ENCODE results near the gene CAMKMT. TPM values are rescaled to one million over a fixed set of nuclear protein-coding genes. Genes with fewer than 3 reads are reported as not detected.
"Not testable (repeated sequence)": the region's sequence is repeated elsewhere in the genome, so short reads cannot be mapped to it uniquely, and the experiment has no call there.

The CAMKMT gene
- total RNA-seq, 1 donor from 2014 or later, result 11.9 TPM

DNA sequence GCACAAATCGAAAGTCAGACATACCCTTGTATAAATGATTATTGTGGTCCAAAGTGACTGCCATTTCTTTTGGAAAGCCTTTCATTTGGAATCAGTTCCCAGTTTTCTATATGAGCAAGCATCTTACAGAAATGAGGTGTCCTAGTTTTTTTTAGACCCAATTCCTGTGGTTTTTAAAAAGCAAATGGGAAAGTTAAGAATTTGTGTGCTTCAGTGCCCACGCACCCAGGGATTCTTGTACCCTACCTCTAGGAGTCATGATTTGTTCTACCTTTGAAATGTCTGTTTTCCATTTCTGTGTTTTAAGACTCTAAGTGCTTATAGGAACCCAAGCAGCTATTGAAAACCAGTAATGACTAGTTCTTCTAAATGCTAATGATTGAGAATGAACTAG is 218.1 kb downstream of the CAMKMT start:
- Mint-ChIP-seq H3K9me3 (no peaks in the 10 kb centered on the region), H3K27me3 (ENCODE audit: low read depth) (no peaks in the 10 kb centered on the region), H3K4me3 (no peak overlapping the region), H3K27ac (ENCODE audit: unreplicated experiment) (no peak overlapping the region), H3K4me1 (no peaks in the 10 kb centered on the region), H3K36me3 (ENCODE audit: low read depth) (no peaks in the 10 kb centered on the region)
- no peak for DNase-seq (ENCODE audit: low read depth, low spot score)
- TF ChIP-seq, protein P1, sequence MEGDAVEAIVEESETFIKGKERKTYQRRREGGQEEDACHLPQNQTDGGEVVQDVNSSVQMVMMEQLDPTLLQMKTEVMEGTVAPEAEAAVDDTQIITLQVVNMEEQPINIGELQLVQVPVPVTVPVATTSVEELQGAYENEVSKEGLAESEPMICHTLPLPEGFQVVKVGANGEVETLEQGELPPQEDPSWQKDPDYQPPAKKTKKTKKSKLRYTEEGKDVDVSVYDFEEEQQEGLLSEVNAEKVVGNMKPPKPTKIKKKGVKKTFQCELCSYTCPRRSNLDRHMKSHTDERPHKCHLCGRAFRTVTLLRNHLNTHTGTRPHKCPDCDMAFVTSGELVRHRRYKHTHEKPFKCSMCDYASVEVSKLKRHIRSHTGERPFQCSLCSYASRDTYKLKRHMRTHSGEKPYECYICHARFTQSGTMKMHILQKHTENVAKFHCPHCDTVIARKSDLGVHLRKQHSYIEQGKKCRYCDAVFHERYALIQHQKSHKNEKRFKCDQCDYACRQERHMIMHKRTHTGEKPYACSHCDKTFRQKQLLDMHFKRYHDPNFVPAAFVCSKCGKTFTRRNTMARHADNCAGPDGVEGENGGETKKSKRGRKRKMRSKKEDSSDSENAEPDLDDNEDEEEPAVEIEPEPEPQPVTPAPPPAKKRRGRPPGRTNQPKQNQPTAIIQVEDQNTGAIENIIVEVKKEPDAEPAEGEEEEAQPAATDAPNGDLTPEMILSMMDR (conservative IDR thresholded peaks at IDR 0.05), result no peak

DNA sequence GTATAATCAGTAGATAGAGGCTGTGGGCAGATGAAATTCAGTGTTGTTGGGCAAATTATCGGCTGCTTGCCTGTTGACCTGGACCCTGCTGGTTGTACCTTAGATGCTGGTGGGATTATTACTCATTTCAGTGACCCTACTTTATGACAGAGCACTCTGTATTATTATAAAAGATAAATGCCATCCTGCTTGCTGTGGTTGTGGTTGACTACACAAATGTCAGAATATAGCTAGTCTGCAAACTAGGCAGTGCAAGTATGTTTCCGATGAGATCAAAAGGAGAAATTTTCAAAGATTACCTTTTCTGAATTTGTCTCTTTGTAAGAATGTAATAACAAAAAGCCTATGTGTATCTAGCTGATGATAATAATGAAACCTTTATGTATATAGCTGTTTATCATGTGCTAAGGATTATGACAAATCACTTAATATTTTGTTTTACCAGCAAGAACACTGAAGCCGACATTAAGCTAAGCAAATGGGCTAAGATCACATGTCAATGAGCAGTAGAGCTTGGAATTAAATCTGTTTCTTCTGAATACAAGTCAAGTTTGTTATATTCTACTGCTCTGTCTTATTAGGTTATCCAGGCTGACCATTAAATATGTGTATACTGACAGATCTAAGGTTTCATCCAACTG is 219.2 kb downstream of the CAMKMT start:
- DNase-seq (ENCODE audit: low read depth, low spot score), result no peak
- Mint-ChIP-seq H3K4me1 (no peaks in the 10 kb centered on the region), H3K4me3 (no peak overlapping the region), H3K27ac (ENCODE audit: unreplicated experiment) (no peak overlapping the region), H3K27me3 (ENCODE audit: low read depth) (no peaks in the 10 kb centered on the region), H3K36me3 (ENCODE audit: low read depth) (no peaks in the 10 kb centered on the region), H3K9me3 (no peaks in the 10 kb centered on the region)
- TF ChIP-seq, protein P1 (conservative IDR thresholded peaks at IDR 0.05), result no peak

DNA sequence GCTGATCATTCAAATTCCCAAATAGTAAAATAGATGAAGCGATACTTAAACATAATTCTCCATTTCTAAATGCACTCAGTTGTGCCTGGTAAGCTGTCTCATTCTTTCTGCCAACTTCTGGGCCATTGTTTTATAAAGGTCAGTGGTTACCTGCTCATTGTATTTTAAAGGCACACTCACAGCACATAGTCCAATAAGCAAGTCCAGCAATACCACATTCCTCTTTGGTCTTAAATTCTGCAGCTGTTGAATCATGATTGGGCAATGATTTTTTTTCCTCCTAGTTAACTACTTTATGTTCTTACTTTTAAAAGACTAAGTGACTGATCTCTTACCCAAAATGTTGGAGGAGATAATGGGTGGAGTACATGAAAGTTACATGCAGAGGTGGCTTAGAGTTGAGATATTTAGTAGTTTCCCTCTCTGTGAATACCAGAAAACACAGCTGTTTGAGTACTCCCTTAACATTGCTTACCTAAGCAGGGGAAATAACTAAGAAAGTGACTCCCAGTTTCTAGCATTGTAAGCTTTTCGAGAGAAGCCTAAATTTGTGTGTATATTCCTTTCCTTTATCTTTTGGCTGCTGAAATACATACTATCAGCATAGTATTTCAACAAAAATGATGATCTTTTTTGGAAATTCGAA is 220.7 kb downstream of the CAMKMT start:
- Mint-ChIP-seq H3K4me3 (no peak overlapping the region), H3K27ac (ENCODE audit: unreplicated experiment) (no peak overlapping the region), H3K36me3 (ENCODE audit: low read depth) (peaks cover 4% of the 10 kb centered on the region), H3K27me3 (ENCODE audit: low read depth) (no peaks in the 10 kb centered on the region), H3K4me1 (no peaks in the 10 kb centered on the region), H3K9me3 (no peaks in the 10 kb centered on the region)
- no peak for DNase-seq (ENCODE audit: low read depth, low spot score)
- TF ChIP-seq, protein P1 (conservative IDR thresholded peaks at IDR 0.05), result no peak

DNA sequence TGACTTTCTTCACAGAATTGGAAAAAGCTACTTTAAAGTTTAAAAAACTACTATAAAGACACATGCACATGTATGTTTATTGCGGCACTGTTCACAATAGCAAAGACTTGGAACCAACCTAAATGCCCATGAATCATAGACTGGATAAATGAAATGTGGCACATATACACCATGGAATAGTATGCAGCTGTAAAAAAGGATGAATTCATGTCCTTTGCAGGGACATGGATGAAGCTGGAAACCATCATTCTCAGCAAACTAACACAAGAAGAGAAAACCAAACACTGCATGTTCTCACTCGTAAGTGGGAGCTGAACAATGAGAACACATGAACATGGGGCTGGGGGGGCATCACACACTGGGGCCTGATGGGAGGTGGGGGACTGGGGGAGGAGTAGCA is 233.9 kb downstream of the CAMKMT start:
- not testable (repeated sequence) for DNase-seq (ENCODE audit: low read depth, low spot score); H3K27me3 Mint-ChIP-seq (ENCODE audit: low read depth); H3K4me1 Mint-ChIP-seq; H3K4me3 Mint-ChIP-seq; H3K9me3 Mint-ChIP-seq; H3K27ac Mint-ChIP-seq (ENCODE audit: unreplicated experiment); H3K36me3 Mint-ChIP-seq (ENCODE audit: low read depth)

DNA sequence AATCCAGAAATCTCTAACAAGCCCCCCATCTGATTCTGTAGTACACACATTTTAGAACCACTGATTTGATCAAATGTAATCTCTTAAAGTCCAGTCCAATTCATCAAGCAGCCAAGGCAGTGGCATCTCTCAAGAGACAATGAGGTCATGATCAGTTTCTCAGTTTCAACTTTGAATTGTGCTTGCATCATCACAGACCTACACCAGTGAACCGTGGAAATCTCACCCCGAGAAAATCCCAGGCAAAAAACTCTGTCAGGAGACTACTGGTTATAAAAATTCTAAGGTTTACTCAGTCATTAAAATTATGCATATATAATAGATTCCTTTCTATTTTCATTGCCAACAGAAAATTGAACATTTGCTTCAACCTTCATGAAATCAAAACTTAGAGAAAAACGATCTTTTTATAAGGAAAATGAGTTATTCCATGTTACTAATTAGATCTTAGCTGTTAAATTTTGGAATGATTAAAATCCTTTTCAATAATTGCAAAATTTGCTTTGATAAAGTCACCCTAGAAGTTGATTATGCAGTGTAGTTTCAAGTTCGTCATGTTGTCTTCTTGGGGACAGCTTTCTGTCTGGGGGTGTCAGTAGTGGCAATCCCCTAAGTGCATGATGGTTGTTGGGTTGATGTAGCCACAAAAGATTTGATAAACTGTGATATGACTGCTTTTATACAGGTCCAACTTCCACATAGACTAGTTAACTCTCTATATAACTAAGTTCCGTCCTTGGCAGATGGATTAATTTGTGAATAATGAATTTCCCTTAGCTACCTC is 235.0 kb downstream of the CAMKMT start:
- peaks cover 5% of the 10 kb centered on the region for H3K9me3 Mint-ChIP-seq
- DNase-seq (ENCODE audit: low read depth, low spot score), result no peak
- peaks cover 3% of the 10 kb centered on the region for H3K36me3 Mint-ChIP-seq (ENCODE audit: low read depth)
- no peak overlapping the region for H3K27ac Mint-ChIP-seq (ENCODE audit: unreplicated experiment)
- H3K27me3 Mint-ChIP-seq (ENCODE audit: low read depth), result no peaks in the 10 kb centered on the region
- H3K4me3 Mint-ChIP-seq, result no peak overlapping the region
- H3K4me1 Mint-ChIP-seq, result no peaks in the 10 kb centered on the region
- TF ChIP-seq, protein P1 (conservative IDR thresholded peaks at IDR 0.05), result no peak

Data from neural crest cell (in vitro differentiated cells).